ENCODE data around the gene C12orf43. TPM values are rescaled to one million over a fixed set of nuclear protein-coding genes. Genes with fewer than 3 reads are reported as not detected.

The C12orf43 gene
- total and polyA plus RNA-seq, 9 donors: 10.6 to 22.9 (median 16.4) TPM

- no peak overlapping the region for H3K4me3 ChIP-seq
- no peaks in the 10 kb centered on the region for H3K4me1 ChIP-seq (ENCODE audit: insufficient read depth)
- H3K36me3 ChIP-seq: no peaks in the 10 kb centered on the region
- TF ChIP-seq, protein P1, sequence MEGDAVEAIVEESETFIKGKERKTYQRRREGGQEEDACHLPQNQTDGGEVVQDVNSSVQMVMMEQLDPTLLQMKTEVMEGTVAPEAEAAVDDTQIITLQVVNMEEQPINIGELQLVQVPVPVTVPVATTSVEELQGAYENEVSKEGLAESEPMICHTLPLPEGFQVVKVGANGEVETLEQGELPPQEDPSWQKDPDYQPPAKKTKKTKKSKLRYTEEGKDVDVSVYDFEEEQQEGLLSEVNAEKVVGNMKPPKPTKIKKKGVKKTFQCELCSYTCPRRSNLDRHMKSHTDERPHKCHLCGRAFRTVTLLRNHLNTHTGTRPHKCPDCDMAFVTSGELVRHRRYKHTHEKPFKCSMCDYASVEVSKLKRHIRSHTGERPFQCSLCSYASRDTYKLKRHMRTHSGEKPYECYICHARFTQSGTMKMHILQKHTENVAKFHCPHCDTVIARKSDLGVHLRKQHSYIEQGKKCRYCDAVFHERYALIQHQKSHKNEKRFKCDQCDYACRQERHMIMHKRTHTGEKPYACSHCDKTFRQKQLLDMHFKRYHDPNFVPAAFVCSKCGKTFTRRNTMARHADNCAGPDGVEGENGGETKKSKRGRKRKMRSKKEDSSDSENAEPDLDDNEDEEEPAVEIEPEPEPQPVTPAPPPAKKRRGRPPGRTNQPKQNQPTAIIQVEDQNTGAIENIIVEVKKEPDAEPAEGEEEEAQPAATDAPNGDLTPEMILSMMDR (IDR thresholded peaks at IDR 0.05): no peak
- TF ChIP-seq POLR2A (IDR thresholded peaks at IDR 0.05) (no peak), EP300 (IDR thresholded peaks at IDR 0.05) (no peak)
- H3K27ac ChIP-seq: no peak overlapping the region
- 82 to 87% (median 86%) methylated on average over 14 of the region's 14 CpGs for WGBS, 3 donors
- intact Hi-C loops (cut with DNase I): no loop called here
- no peak for DNase-seq
- no peaks in the 10 kb centered on the region for H3K27me3 ChIP-seq
- H3K9me3 ChIP-seq: no peaks in the 10 kb centered on the region
Measured at GRCh38 chr12:120977531-120978295, 38.6 kb downstream of the C12orf43 start.

DNA sequence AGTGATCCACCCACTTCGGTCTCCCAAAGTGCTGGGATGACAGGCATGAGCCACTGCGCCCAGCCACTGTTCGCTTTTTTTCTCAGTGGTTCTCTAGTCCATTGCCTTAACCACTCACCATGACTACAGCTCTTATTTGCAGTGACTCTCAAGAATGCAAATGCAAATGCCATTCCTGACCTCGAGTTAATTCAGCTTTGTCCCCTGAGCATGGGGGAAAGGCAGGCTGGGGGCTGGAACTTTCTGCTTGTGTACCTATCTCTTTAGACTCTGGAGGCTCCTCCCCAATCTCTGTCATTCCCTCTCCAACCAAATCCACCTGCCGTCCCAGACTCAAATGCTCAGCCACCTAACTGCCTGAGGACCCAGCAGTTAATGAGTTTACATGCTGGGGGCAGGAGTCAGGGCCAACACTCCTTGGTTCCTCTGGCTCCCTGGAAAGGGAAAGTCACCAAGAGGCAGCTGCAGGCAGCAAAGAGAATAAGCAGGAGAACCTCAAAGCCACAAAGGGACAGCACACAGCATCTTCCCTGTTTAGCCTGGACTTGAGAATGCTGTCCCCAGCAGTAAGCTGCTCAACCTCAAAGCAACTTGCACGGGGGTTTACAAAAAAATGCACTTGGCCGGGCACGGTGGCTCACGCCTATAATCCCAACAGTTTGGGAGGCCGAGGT is 43.3 kb downstream of the C12orf43 start:
- DNase-seq: no peak
- Histone ChIP-seq H3K36me3 (no peaks in the 10 kb centered on the region), H3K9me3 (no peaks in the 10 kb centered on the region), H3K27me3 (no peaks in the 10 kb centered on the region), H3K4me3 (no peak overlapping the region), H3K4me1 (ENCODE audit: insufficient read depth) (no peaks in the 10 kb centered on the region), H3K27ac (no peak overlapping the region)
- 48 to 55% (median 49%) methylated on average over 10 of the region's 10 CpGs for WGBS, 3 donors
- TF ChIP-seq, protein P1 (IDR thresholded peaks at IDR 0.05): no peak
- TF ChIP-seq EP300 (IDR thresholded peaks at IDR 0.05): no peak
- no peak for TF ChIP-seq POLR2A (IDR thresholded peaks at IDR 0.05)
- intact Hi-C loops (cut with DNase I): loop anchor here in 2 of 4 donors (5.0 kb wide), 1 partner anchor 326 kb away; no protein-coding TSS in a partner anchor

DNA sequence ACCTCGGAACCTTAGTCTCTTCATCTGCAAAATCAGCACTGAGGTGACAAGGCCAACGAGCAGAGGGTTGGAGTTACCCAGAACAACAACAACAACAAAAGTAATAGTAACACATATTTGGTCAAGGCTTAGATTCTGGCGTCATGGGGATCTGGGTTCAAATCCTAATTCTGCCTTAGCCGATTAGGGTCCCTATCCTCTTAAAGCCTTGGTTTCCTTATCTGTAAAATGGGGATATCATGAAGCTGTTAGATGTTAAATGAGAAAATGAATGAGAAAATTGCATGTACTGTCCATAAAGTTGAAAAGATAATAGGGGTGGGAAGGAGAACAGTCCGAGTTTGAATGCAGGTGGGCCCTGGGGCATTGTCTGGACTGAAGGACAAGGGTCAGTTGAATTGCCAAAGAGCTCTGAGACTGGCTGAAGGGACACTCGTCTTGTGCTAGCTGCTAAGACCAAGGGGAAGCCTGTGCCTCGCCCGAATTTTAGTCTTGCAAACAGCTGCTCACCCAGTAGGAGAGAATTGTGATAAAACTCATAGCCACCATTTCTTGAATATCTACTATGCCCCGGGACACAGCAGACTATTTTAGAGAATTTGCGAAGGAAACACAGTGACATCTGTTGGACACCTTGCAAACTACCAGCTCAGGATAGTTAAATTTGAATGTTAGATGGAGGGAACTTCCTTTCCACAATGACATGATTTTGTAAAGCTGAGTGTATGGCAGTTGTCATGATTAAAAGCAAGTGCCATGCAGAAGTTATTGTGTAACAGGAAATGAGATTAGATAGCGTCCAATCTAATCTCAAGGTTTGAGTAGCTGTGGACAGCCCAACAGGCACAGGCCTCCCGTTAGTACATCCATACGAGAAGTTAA is 44.7 kb downstream of the C12orf43 start:
- Histone ChIP-seq H3K9me3 (no peaks in the 10 kb centered on the region), H3K4me3 (no peak overlapping the region), H3K27me3 (no peaks in the 10 kb centered on the region), H3K27ac (no peak overlapping the region), H3K36me3 (no peaks in the 10 kb centered on the region), H3K4me1 (ENCODE audit: insufficient read depth) (no peaks in the 10 kb centered on the region)
- intact Hi-C loops (cut with DNase I): loop anchor here in 2 of 4 donors (5.0 kb wide), 1 partner anchor 324 kb away; no protein-coding TSS in a partner anchor
- 36 to 39% (median 37%) methylated on average over 13 of the region's 13 CpGs for WGBS, 3 donors
- peak in 1 of 5 donors; percentile 47 for DNase-seq
- TF ChIP-seq EP300 (IDR thresholded peaks at IDR 0.05): no peak
- TF ChIP-seq, protein P1 (IDR thresholded peaks at IDR 0.05): peak; percentile 48 to 78 (median 65)

DNA sequence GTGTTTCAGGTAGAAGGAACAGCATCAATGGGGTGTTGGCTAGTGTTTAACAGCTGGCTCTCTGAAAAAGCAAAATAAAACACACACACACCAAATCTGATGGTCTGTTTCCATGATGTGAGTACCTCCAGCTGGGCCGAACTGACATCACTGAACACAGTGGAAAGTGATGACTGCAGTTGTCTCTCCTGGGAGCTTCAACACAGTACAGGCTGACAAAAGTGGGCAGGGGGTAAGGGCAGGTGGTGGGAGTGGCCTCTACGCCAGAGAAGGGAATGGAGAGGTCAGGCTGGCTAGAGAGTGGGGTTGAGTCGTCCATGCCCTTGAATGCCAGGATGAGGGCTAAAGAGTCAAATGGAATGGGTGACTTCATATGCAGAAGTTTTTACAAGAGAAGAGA is 46.0 kb downstream of the C12orf43 start:
- no peak for DNase-seq
- WGBS, 3 donors: 63 to 65% (median 65%) methylated on average over 3 of the region's 3 CpGs
- Histone ChIP-seq H3K27me3 (no peaks in the 10 kb centered on the region), H3K4me1 (ENCODE audit: insufficient read depth) (no peaks in the 10 kb centered on the region), H3K9me3 (no peaks in the 10 kb centered on the region), H3K36me3 (no peaks in the 10 kb centered on the region), H3K4me3 (no peak overlapping the region), H3K27ac (no peak overlapping the region)
- intact Hi-C loops (cut with DNase I): loop anchor here in 2 of 4 donors (5.0 kb wide), 1 partner anchor 323 kb away; no protein-coding TSS in a partner anchor
- TF ChIP-seq POLR2A (IDR thresholded peaks at IDR 0.05) (no peak), EP300 (IDR thresholded peaks at IDR 0.05) (no peak)
- TF ChIP-seq, protein P1 (IDR thresholded peaks at IDR 0.05): no peak
